B cell (primary cell): ENCODE data around the gene RPS26.

ENCODE experiments used
- EZH2 ChIP-seq: IDR thresholded peaks from 2 replicates; pipeline ENCODE4 v1.6.1; 2012; ENCODE audit warnings: borderline replicate concordance, low read depth, mild to moderate bottlenecking, moderate library complexity, low read length; ENCODE audit not compliant: insufficient read depth, poor library complexity, severe bottlenecking
- TF ChIP-seq, protein P1 (sequence below): fragments of 200-600 bp; IDR thresholded peaks from one replicate; pipeline ENCODE4 v1.8.0; 2022; ENCODE audit warnings: antibody characterized with exemption, mild to moderate bottlenecking

GRCh38 chr12:56053407-56053893, 11.7 kb downstream of the RPS26 start:
- TF ChIP-seq EZH2 = no peak
- TF ChIP-seq, protein P1, sequence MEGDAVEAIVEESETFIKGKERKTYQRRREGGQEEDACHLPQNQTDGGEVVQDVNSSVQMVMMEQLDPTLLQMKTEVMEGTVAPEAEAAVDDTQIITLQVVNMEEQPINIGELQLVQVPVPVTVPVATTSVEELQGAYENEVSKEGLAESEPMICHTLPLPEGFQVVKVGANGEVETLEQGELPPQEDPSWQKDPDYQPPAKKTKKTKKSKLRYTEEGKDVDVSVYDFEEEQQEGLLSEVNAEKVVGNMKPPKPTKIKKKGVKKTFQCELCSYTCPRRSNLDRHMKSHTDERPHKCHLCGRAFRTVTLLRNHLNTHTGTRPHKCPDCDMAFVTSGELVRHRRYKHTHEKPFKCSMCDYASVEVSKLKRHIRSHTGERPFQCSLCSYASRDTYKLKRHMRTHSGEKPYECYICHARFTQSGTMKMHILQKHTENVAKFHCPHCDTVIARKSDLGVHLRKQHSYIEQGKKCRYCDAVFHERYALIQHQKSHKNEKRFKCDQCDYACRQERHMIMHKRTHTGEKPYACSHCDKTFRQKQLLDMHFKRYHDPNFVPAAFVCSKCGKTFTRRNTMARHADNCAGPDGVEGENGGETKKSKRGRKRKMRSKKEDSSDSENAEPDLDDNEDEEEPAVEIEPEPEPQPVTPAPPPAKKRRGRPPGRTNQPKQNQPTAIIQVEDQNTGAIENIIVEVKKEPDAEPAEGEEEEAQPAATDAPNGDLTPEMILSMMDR = no peak
